HEK293T (cell line): Measurements from ENCODE around the gene CAV2.

Source experiments
- BHLHE40 ChIP-seq: fragments of 450-650 bp; IDR thresholded peaks from 2 replicates; pipeline ENCODE4 v1.6.1; 2016; ENCODE audit warnings: mild to moderate bottlenecking, moderate library complexity, borderline replicate concordance
- FOXM1 ChIP-seq: fragments of 450-650 bp; IDR thresholded peaks from 2 replicates; pipeline ENCODE4 v1.6.1; 2017; ENCODE audit warnings: mild to moderate bottlenecking, borderline replicate concordance
- NFRKB ChIP-seq: fragments of 450-650 bp; IDR thresholded peaks from 2 replicates; pipeline ENCODE4 v1.6.1; 2016; ENCODE audit warnings: mild to moderate bottlenecking, moderate library complexity
- SUZ12 ChIP-seq: fragments of 450-650 bp; IDR thresholded peaks from 2 replicates; pipeline ENCODE4 v1.6.1; 2016; ENCODE audit warnings: mild to moderate bottlenecking
- TARDBP ChIP-seq: fragments of 450-650 bp; IDR thresholded peaks from 2 replicates; pipeline ENCODE4 v1.6.1; 2016

- TF ChIP-seq FOXM1 (no peak), TARDBP (no peak), NFRKB (no peak), SUZ12 (no peak), BHLHE40 (no peak)
Measured at GRCh38 chr7:116518961-116519360, 19.4 kb downstream of the CAV2 start.
